Ovary (tissue), 9 donors: ENCODE results near the gene WWOX. TPM values are rescaled to one million over a fixed set of nuclear protein-coding genes. Genes with fewer than 3 reads are reported as not detected.

Experiments
- DNase-seq, 5 donors: peaks; one replicate each; pipeline ENCODE4 v3.0.0-alpha.2; 2019 to 2020
- H3K27ac ChIP-seq, 2 donors: fragments of 200-600 bp; one replicate each; pipeline versions ENCODE4 v1.5.1 to v1.8.0; 2019 to 2022
- H3K27me3 ChIP-seq: fragments of 200-600 bp; one replicate; pipeline ENCODE4 v1.8.0; 2022
- H3K36me3 ChIP-seq: fragments of 200-600 bp; sonication (generic); one replicate; pipeline ENCODE4 v1.5.1; 2019
- H3K4me1 ChIP-seq: one replicate; pipeline ENCODE4 v1.8.1; 2013; ENCODE audit warnings: mild to moderate bottlenecking, moderate library complexity; ENCODE audit not compliant: insufficient read depth
- H3K4me3 ChIP-seq: fragments of 200-600 bp; sonication (generic); one replicate; pipeline ENCODE4 v1.5.1; 2017
- H3K9me3 ChIP-seq, 2 donors: fragments of 200-600 bp in 1 of 2; sonication (generic) in 1 of 2; one replicate each; pipeline versions ENCODE4 v1.5.1 to v1.8.1; 2013 to 2019; ENCODE audit warnings: mild to moderate bottlenecking in 1 of 2, moderate library complexity in 1 of 2
- EP300 ChIP-seq: sonication (generic); formaldehyde crosslinking; IDR thresholded peaks from one replicate; pipeline ENCODE4 v1.6.1; 2017; ENCODE audit warnings: antibody characterized with exemption
- POLR2A ChIP-seq: fragments of 450-650 bp; IDR thresholded peaks from one replicate; pipeline ENCODE4 v1.6.1; 2017; ENCODE audit warnings: antibody characterized with exemption, mild to moderate bottlenecking, moderate library complexity
- WGBS, 3 donors: extraction: QIAGEN DNeasy Blood & Tissue Kit in 1 of 3; methylation state at CpG; one replicate each; pipeline versions ENCODE4 v1.1.5 to v1.1.7; 2013 to 2017; 5-methylcytosine and 5-hydroxymethylcytosine counted together
- intact Hi-C, 4 donors: fragments of 100-400 bp; cut with DNase I; formaldehyde crosslinking; loops; one replicate each; pipeline versions ENCODE4 v1.11.0 to v1.15.1; 2022 to 2023
- polyA plus RNA-seq, 2 donors: library from polyadenylated mRNA; stranded (reverse); fragments of 200-250 nt in 1 of 2; fragments of 350-450 nt in 1 of 2; fragmentation: Illumina TruSeq in 1 of 2; extraction: RNeasy Lipid Tissue Mini Kit (QIAGEN cat#74804) in 1 of 2; gene quantifications; one replicate each; pipeline ENCODE4 v1.2.3, GENCODE V29; 2013 to 2014
- total RNA-seq, 7 donors: library from RNA; depleted of rRNA in 2 of 7; stranded (reverse); fragments of >200 nt in 2 of 7; fragmentation: NEBNext Ultra II Directional in 3 of 7; extraction: Animal tissue kit (Norgen Biotek cat#: 25700) in 3 of 7; gene quantifications; one replicate each; pipeline versions ENCODE4 v1.1.0 to v1.2.4, GENCODE V29; 2016 to 2023
- TF ChIP-seq, protein P1 (sequence below), 3 donors: fragments of 450-650 bp in 2 of 3; fragments of 200-600 bp in 1 of 3; IDR thresholded peaks; one replicate each; pipeline versions ENCODE4 v1.5.1 to v1.8.0; 2016 to 2022; ENCODE audit warnings: antibody characterized with exemption in 3 of 3, mild to moderate bottlenecking in 1 of 3
- donor health status: DM: no; HTN: no; CAD: no; lungs with moderate emphysema.
- donor health status: DM: no; HTN: no; CAD: no.
- donor health status: Bipolar disorder and iron deficiency.
- donor health status: DM: yes; HTN: yes; CAD: no.
- donor health status: DM: no; HTN: no; CAD: no.
- donor health status: DM: yes; HTN: yes; CAD: no.

The WWOX gene
- total and polyA plus RNA-seq, 9 donors, result 11.0 to 40.5 (median 25.2) TPM

DNA sequence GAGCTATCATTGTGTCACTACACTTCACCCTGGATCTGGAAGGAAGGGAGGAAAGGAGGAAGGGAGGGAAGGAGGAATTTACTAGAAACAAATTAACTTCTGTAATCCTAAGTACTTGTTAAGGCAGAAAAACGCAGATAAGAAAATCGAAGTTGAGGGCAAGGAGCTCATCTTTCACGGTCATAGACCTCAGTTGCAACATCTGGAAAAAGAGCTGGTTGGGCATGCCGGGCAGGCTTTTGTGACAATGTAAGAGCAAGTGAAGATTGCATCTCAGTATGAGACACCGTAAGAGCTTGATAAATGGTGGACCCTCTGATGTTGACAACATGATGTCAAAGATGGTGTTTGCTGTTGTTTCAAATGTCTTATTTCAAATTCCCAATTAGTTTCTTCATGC, 779.6 kb downstream of the WWOX start:
- Histone ChIP-seq H3K36me3 (no peaks in the 10 kb centered on the region), H3K27me3 (no peaks in the 10 kb centered on the region), H3K4me1 (no peaks in the 10 kb centered on the region), H3K27ac (no peak overlapping the region), H3K9me3 (no peaks in the 10 kb centered on the region), H3K4me3 (no peak overlapping the region)
- DNase-seq, result no peak
- 81 to 86% (median 85%) methylated on average over 5 of the region's 5 CpGs for WGBS, 3 donors
- intact Hi-C loops, result no loop called here
- TF ChIP-seq POLR2A (no peak), EP300 (no peak)
- TF ChIP-seq, protein P1, sequence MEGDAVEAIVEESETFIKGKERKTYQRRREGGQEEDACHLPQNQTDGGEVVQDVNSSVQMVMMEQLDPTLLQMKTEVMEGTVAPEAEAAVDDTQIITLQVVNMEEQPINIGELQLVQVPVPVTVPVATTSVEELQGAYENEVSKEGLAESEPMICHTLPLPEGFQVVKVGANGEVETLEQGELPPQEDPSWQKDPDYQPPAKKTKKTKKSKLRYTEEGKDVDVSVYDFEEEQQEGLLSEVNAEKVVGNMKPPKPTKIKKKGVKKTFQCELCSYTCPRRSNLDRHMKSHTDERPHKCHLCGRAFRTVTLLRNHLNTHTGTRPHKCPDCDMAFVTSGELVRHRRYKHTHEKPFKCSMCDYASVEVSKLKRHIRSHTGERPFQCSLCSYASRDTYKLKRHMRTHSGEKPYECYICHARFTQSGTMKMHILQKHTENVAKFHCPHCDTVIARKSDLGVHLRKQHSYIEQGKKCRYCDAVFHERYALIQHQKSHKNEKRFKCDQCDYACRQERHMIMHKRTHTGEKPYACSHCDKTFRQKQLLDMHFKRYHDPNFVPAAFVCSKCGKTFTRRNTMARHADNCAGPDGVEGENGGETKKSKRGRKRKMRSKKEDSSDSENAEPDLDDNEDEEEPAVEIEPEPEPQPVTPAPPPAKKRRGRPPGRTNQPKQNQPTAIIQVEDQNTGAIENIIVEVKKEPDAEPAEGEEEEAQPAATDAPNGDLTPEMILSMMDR (IDR thresholded peaks at IDR 0.05), result no peak

DNA sequence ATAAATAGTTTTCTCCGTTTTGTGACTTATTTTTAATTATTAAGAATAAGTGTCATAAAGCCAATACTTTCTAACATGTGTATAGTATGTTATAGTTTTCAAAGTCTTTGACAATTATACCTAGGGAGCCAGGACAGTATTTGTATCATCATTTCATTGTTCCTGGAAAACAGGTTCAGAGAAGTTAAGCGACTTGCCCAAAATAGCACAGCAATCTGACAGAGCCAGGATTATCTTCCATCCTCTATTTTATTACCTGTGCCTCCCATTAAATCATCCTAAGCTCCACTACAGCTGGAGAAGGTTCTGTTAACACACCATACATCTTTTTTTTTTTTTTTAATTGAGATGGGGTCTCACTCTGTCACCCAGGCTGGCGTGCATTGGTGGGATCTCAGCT, 782.7 kb downstream of the WWOX start:
- no peak overlapping the region for H3K27ac ChIP-seq
- TF ChIP-seq EP300, result no peak
- TF ChIP-seq, protein P1 (IDR thresholded peaks at IDR 0.05), result no peak
- TF ChIP-seq POLR2A, result no peak
- intact Hi-C loops, result no loop called here
- H3K9me3 ChIP-seq, result no peaks in the 10 kb centered on the region
- WGBS, 3 donors, result 94 to 96% (median 94%) methylated on average over 3 of the region's 3 CpGs
- no peaks in the 10 kb centered on the region for H3K4me1 ChIP-seq
- no peaks in the 10 kb centered on the region for H3K36me3 ChIP-seq
- no peaks in the 10 kb centered on the region for H3K27me3 ChIP-seq
- DNase-seq, result no peak
- H3K4me3 ChIP-seq, result no peak overlapping the region

DNA sequence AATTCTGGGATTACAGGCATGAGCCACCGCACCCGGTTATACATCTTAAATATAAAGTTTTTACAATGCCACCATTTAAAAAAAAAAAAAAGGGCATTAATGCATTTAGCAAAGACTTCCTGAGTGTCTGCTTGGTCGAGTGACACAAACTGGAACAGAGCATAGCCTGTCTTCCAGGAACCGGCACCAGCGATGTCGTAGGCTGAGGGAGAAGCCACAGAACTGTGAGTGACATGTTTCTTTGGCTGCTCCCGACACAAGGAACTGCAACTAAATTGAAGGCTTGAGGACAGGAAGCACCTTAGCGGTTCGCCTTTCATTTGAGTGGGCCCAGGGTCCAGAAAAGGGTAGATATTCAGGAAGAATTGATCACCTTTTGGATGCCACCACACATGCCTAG, 783.3 kb downstream of the WWOX start:
- no peaks in the 10 kb centered on the region for H3K4me1 ChIP-seq
- no peak for DNase-seq
- no peak for TF ChIP-seq EP300
- H3K27ac ChIP-seq, result no peak overlapping the region
- H3K27me3 ChIP-seq, result no peaks in the 10 kb centered on the region
- H3K4me3 ChIP-seq, result no peak overlapping the region
- intact Hi-C loops, result no loop called here
- no peaks in the 10 kb centered on the region for H3K36me3 ChIP-seq
- no peaks in the 10 kb centered on the region for H3K9me3 ChIP-seq
- WGBS, 3 donors, result 90 to 94% (median 93%) methylated on average over 9 of the region's 9 CpGs

DNA sequence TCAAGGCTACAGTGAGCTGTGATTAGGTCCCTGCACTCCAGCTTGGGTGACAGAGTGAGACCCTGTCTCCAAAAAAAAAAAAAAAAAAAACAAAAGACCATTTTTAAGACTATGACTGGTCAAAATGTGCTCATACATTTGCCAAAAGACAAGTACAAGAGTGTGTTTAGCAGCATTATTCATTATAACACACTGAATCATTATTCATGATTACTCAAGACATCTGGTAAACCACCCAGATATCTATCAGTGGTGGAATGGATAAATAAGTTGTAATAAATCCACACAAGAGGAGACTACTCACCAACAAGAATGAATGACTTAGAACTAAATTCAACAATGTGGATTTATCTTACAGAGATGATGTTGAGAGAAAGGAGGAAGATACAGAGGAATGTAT, 784.8 kb downstream of the WWOX start:
- Histone ChIP-seq H3K27me3 (no peaks in the 10 kb centered on the region), H3K36me3 (no peaks in the 10 kb centered on the region), H3K27ac (no peak overlapping the region), H3K9me3 (no peaks in the 10 kb centered on the region), H3K4me3 (no peak overlapping the region), H3K4me1 (no peaks in the 10 kb centered on the region)
- TF ChIP-seq, protein P1 (IDR thresholded peaks at IDR 0.05), result no peak
- TF ChIP-seq EP300 (no peak), POLR2A (no peak)
- intact Hi-C loops, result no loop called here
- DNase-seq, result no peak

DNA sequence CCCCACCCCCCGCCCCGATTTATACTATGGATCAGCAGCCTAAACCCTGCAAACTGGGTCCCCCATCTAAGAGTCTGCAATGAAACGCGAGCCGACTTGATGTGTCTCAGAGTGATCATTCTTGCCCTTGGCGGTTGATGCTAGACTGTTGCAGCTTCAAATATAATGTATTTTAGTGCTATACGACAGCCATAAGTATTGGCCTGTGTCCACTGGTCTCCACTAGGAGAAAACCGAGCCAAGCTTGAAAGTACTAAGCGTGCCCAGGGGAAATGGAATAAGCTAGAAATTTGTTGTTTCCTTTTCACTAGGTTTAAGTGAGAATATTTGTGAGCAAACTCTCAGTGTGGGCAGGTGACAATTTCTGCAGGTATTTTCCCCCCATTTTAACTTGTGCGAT, 789.9 kb downstream of the WWOX start:
- Histone ChIP-seq H3K27ac (no peak overlapping the region), H3K4me3 (no peak overlapping the region), H3K9me3 (no peaks in the 10 kb centered on the region), H3K27me3 (no peaks in the 10 kb centered on the region), H3K4me1 (no peaks in the 10 kb centered on the region), H3K36me3 (no peaks in the 10 kb centered on the region)
- no peak for TF ChIP-seq EP300
- TF ChIP-seq, protein P1 (IDR thresholded peaks at IDR 0.05), result no peak
- TF ChIP-seq POLR2A, result no peak
- WGBS, 3 donors, result 91 to 95% (median 93%) methylated on average over 10 of the region's 10 CpGs
- intact Hi-C loops, result no loop called here
- DNase-seq, result no peak
